HUES48 (cell line): ENCODE results near the gene MAMDC4.

Experiments
- H3K27ac ChIP-seq: one replicate; pipeline ENCODE4 v1.7.0; 2013; ENCODE audit warnings: low read depth, low read length, inconsistent platforms
- H3K27me3 ChIP-seq: 2 replicates; pipeline ENCODE4 v1.6.1; 2013; ENCODE audit warnings: mild to moderate bottlenecking, low read length; ENCODE audit not compliant: control insufficient read depth, insufficient read depth
- H3K36me3 ChIP-seq: 2 replicates; pipeline ENCODE4 v1.6.1; 2013; ENCODE audit warnings: low read length; ENCODE audit not compliant: control insufficient read depth, insufficient read depth
- H3K4me1 ChIP-seq: 2 replicates; pipeline ENCODE4 v1.6.1; 2013; ENCODE audit warnings: mild to moderate bottlenecking, low read length; ENCODE audit not compliant: control insufficient read depth, insufficient read depth
- H3K4me3 ChIP-seq: 2 replicates; pipeline ENCODE4 v1.5.1; 2013; ENCODE audit warnings: mild to moderate bottlenecking, low read depth, low read length
- H3K9ac ChIP-seq: 2 replicates; pipeline ENCODE4 v1.6.1; 2013; ENCODE audit warnings: mild to moderate bottlenecking, low read depth, low read length, moderate library complexity
- H3K9me3 ChIP-seq: 2 replicates; pipeline ENCODE4 v1.6.1; 2013; ENCODE audit warnings: low read length; ENCODE audit not compliant: control insufficient read depth, insufficient read depth

Gene MAMDC4

GRCh38 chr9:136888454-136888853, 36.3 kb downstream of the MAMDC4 start:
- H3K4me1 ChIP-seq: 0 out of 2 replicates have a peak, but pooled peaks cover 4% of the 10 kb centered on the region
- H3K36me3 ChIP-seq: peaks cover 18% of the 10 kb centered on the region
- H3K9me3 ChIP-seq: no peaks in the 10 kb centered on the region
- no peak overlapping the region for H3K9ac ChIP-seq
- H3K4me3 ChIP-seq: no peak overlapping the region
- H3K27ac ChIP-seq: no peak overlapping the region
- no peaks in the 10 kb centered on the region for H3K27me3 ChIP-seq

DNA sequence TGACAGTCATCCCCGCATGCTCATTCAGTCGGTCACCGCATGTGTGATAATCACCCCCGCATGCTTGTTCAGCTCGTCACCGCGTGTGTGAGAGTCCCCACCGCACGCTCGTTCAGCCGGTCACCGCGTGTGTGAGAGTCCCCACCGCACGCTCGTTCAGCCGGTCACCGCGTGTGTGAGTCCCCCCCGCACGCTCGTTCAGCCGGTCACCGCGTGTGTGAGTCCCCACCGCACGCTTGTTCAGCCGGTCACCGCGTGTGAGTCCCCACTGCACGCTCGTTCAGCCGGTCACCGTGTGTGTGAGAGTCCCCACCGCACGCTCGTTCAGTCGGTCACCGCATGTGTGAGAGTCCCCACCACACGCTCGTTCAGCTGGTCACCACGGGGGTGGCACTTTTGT, 37.7 kb downstream of the MAMDC4 start:
- Histone ChIP-seq H3K27me3 (no peaks in the 10 kb centered on the region), H3K27ac (no peak overlapping the region), H3K9me3 (no peaks in the 10 kb centered on the region), H3K4me3 (no peak overlapping the region), H3K9ac (no peak overlapping the region), H3K36me3 (peaks cover 26% of the 10 kb centered on the region), H3K4me1 (0 out of 2 replicates have a peak, but pooled peaks cover 4% of the 10 kb centered on the region)

GRCh38 chr9:136890661-136891060, 38.5 kb downstream of the MAMDC4 start:
- H3K9me3 ChIP-seq: no peaks in the 10 kb centered on the region
- H3K36me3 ChIP-seq: peaks cover 31% of the 10 kb centered on the region
- H3K27ac ChIP-seq: no peak overlapping the region

DNA sequence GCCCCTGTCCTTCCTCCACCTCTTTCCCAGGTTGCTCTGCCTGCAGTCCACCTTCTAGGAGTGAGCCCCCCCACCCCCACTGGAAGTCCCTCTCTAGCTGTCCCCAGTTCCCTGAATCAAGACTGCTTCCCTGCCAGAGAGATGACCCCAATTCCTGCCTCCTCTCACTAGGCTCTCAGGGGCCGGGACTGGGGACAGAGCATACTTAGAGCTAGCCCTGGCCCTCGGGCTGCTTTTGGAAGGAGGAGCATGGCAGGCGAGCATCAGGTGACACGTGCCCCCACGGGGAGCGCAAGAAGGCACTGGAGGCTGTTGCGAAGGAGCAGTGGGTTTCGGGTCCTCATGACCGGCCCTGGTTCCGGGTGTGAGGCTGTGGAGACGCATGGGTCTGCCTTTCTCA, 43.9 kb downstream of the MAMDC4 start:
- Histone ChIP-seq H3K9me3 (no peaks in the 10 kb centered on the region), H3K27me3 (no peaks in the 10 kb centered on the region), H3K9ac (no peak overlapping the region), H3K36me3 (peaks cover 47% of the 10 kb centered on the region), H3K4me3 (no peak overlapping the region), H3K4me1 (no peaks in the 10 kb centered on the region), H3K27ac (no peak overlapping the region)

More at GRCh38 chr9:136890661-136891060, 38.5 kb downstream of the MAMDC4 start:
- Histone ChIP-seq H3K9ac (no peak overlapping the region), H3K4me3 (no peak overlapping the region), H3K27me3 (no peaks in the 10 kb centered on the region), H3K4me1 (0 out of 2 replicates have a peak, but pooled peaks cover 4% of the 10 kb centered on the region)

GRCh38 chr9:136898483-136899100, 46.4 kb downstream of the MAMDC4 start:
- no peaks in the 10 kb centered on the region for H3K4me1 ChIP-seq
- H3K27ac ChIP-seq: no peak overlapping the region
- H3K27me3 ChIP-seq: no peaks in the 10 kb centered on the region
- H3K9me3 ChIP-seq: no peaks in the 10 kb centered on the region
- peaks cover 64% of the 10 kb centered on the region for H3K36me3 ChIP-seq
- no peak overlapping the region for H3K9ac ChIP-seq
- H3K4me3 ChIP-seq: no peak overlapping the region

DNA sequence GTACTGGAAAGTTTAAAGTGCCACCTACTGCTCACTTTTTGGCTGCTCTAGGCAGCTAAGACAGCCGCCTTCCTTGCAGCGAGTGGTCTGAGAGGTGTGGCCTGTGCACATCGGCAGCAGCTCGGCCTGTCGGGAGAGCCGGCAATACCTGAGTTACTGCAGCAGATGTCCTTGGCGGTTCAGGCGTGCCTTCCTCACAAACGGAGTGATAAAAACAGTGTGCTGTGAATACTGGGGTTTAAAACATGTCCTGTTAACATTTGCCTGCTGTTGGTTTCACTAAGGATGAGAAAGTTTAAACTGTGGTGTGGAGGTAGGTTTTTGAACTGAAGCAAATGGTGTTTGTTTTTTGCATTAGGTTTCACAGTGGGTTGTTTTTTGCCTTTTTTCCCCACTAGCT, 47.0 kb downstream of the MAMDC4 start:
- no peak overlapping the region for H3K9ac ChIP-seq
- H3K27me3 ChIP-seq: no peaks in the 10 kb centered on the region
- no peak overlapping the region for H3K4me3 ChIP-seq
- H3K9me3 ChIP-seq: no peaks in the 10 kb centered on the region
- no peaks in the 10 kb centered on the region for H3K4me1 ChIP-seq
- no peak overlapping the region for H3K27ac ChIP-seq
- peaks cover 68% of the 10 kb centered on the region for H3K36me3 ChIP-seq

- Histone ChIP-seq H3K27me3 (no peaks in the 10 kb centered on the region), H3K27ac (no peak overlapping the region), H3K9me3 (no peaks in the 10 kb centered on the region), H3K9ac (no peak overlapping the region), H3K4me1 (no peaks in the 10 kb centered on the region), H3K4me3 (no peak overlapping the region), H3K36me3 (peaks cover 68% of the 10 kb centered on the region)
Observed at GRCh38 chr9:136900556-136900955, 48.4 kb downstream of the MAMDC4 start.

GRCh38 chr9:136900988-136901515, 48.9 kb downstream of the MAMDC4 start:
- Histone ChIP-seq H3K27ac (peak overlapping the region; percentile 14), H3K27me3 (no peaks in the 10 kb centered on the region), H3K36me3 (peaks cover 69% of the 10 kb centered on the region), H3K4me1 (no peaks in the 10 kb centered on the region), H3K9ac (no peak overlapping the region), H3K4me3 (no peak overlapping the region), H3K9me3 (no peaks in the 10 kb centered on the region)

DNA sequence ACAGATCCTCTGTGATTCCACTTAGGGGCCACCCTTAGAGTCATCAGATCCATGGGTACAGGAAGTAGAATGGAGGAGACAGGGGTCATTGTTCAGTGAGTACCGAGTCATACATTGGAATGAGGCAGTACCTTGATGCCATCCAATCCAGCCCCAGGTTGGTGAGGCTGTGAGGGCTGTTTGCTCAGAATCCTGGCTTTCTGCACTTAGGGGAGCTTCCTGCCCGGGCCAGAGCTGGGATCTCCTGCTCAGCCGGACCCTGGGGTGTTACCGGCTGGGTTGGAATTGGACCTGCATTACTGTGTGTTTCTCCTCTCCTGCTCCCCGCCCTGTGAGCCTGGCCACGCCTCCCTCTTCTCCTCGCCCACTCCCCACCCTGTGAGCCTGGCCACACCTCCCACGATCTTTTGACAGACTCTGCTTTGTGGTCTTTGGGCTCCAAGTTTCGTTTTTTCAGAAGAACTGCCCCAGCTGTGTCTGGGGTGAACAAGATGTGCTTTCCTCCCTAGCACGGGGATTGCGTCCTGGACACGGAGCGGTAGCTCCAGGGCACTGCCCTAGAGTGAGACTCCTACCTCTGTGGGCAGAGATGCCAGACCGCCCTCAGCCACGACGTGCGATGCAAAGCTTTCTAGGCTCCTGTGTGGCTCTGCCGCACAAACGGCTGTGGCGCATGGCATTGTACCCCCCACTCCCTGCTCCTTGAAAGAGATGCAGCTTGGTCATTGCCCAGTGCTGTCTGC, 49.5 kb downstream of the MAMDC4 start:
- H3K36me3 ChIP-seq: peaks cover 75% of the 10 kb centered on the region
- no peak overlapping the region for H3K9ac ChIP-seq
- no peaks in the 10 kb centered on the region for H3K9me3 ChIP-seq
- H3K4me1 ChIP-seq: no peaks in the 10 kb centered on the region
- no peak overlapping the region for H3K4me3 ChIP-seq
- H3K27me3 ChIP-seq: no peaks in the 10 kb centered on the region
- peak overlapping the region; percentile 14 for H3K27ac ChIP-seq

DNA sequence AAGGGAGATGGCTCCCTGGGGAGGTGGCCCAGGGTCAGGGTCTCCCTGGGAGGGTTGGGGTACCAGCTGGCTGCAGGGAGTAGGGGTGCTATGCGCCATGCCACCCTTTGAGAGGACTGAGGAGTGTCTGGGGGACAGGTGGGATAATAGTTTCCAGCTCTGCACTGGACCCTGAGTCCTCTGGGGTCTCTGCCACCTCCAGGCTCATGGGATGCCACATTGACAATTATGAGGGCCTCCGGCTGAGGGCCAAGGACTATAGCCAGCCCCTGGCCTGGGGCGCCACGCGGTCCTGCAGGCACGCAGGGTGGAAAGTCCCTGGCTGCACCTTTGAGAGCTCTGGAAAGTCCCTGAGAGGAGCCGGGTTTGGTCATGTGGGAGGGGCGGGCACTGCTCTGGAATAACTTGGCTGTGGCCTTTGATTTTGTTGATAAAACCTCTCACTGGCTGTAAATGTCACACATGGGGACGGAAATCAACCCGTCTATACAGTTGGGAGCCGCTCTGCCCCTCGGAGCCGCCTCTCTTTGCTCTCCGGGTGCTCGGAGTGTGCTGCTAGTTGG, 50.2 kb downstream of the MAMDC4 start:
- Histone ChIP-seq H3K27me3 (no peaks in the 10 kb centered on the region), H3K4me1 (no peaks in the 10 kb centered on the region), H3K9me3 (no peaks in the 10 kb centered on the region), H3K27ac (no peak overlapping the region), H3K9ac (no peak overlapping the region), H3K4me3 (no peak overlapping the region), H3K36me3 (peaks cover 81% of the 10 kb centered on the region)

GRCh38 chr9:136903041-136903554, 51.0 kb downstream of the MAMDC4 start:
- Histone ChIP-seq H3K9me3 (no peaks in the 10 kb centered on the region), H3K9ac (no peak overlapping the region), H3K4me1 (no peaks in the 10 kb centered on the region), H3K36me3 (peaks cover 88% of the 10 kb centered on the region), H3K4me3 (no peak overlapping the region), H3K27me3 (no peaks in the 10 kb centered on the region), H3K27ac (no peak overlapping the region)
